IMR-90 (cell line): ENCODE data around the gene MEN1. TPM values are rescaled to one million over a fixed set of nuclear protein-coding genes. Genes with fewer than 3 reads are reported as not detected.
A peak's percentile ranks its signal among the peaks of the same experiment; 100 is the strongest.

Experiments used
- ATAC-seq: fragments of 200-7000 bp; cut with Tn5 transposase; 2 replicates; pipeline ENCODE4 v1.9.1; 2020; ENCODE audit warnings: low read depth, mild to moderate bottlenecking, moderate library complexity
- BruUV-seq: library from RNA; stranded (reverse); fragments of 400-500 nt; replicated peaks from 2 replicates; lab custom pipeline; 2021; lab: Mats Ljungman, UMichigan
- CTCF ChIA-PET: fragments of 300-600 bp; formaldehyde crosslinking; extraction: SDS; loops from one replicate; lab custom pipeline; 2021; ENCODE audit warnings: antibody characterized with exemption; lab: Yijun Ruan, JAX
- POLR2A ChIA-PET: fragments of 300-600 bp; sonication (Branson Sonifier 250); formaldehyde crosslinking; loops from one replicate; lab custom pipeline; 2022; ENCODE audit warnings: antibody characterized with exemption; ENCODE audit not compliant: unreplicated experiment; lab: Charles Lee
- DNase-seq: peaks from one replicate; pipeline ENCODE4 v3.0.0; 2013
- H2AFZ ChIP-seq: replicated peaks from 2 replicates; pipeline ENCODE3; 2013; ENCODE audit warnings: low read length, mild to moderate bottlenecking; ENCODE audit not compliant: poor library complexity
- H2AK5ac ChIP-seq: 2 replicates; pipeline ENCODE4 v1.6.1; 2013; ENCODE audit warnings: low read depth, low read length, inconsistent platforms
- H2AK9ac ChIP-seq: replicated peaks from 2 replicates; pipeline ENCODE3; 2013; ENCODE audit warnings: mild to moderate bottlenecking, low read depth, low read length, moderate library complexity; ENCODE audit not compliant: poor library complexity
- H2BK120ac ChIP-seq: 2 replicates; pipeline ENCODE4 v1.6.1; 2013; ENCODE audit warnings: low read depth, low read length, inconsistent platforms
- H2BK15ac ChIP-seq: 3 replicates; pipeline ENCODE4 v1.6.1; 2013; ENCODE audit warnings: low read depth, low read length, inconsistent platforms
- H2BK20ac ChIP-seq: 2 replicates; pipeline ENCODE4 v1.6.1; 2013; ENCODE audit warnings: low read depth, mild to moderate bottlenecking, inconsistent platforms, low read length, moderate library complexity
- H2BK5ac ChIP-seq: 2 replicates; pipeline ENCODE4 v1.6.1; 2013; ENCODE audit warnings: mild to moderate bottlenecking, low read depth, low read length, inconsistent platforms; ENCODE audit not compliant: poor library complexity, severe bottlenecking
- H3K14ac ChIP-seq: replicated peaks from 2 replicates; pipeline ENCODE4 v1.6.1; 2013; ENCODE audit warnings: low read depth, low read length, inconsistent platforms
- H3K18ac ChIP-seq: 2 replicates; pipeline ENCODE4 v1.6.1; 2013; ENCODE audit warnings: low read depth, low read length, control low read depth
- H3K23ac ChIP-seq: 2 replicates; pipeline ENCODE4 v1.6.1; 2013; ENCODE audit warnings: low read depth, low read length, inconsistent platforms
- H3K27ac ChIP-seq: 2 replicates; pipeline ENCODE4 v1.5.1; 2013; ENCODE audit warnings: mild to moderate bottlenecking, control low read depth, low read length; ENCODE audit not compliant: insufficient read depth
- H3K27me3 ChIP-seq: 2 replicates; pipeline ENCODE4 v1.6.1; 2013; ENCODE audit warnings: low read length; ENCODE audit not compliant: control insufficient read depth, insufficient read depth
- H3K36me3 ChIP-seq: 2 replicates; pipeline ENCODE4 v1.6.1; 2013; ENCODE audit warnings: low read length, mixed read lengths; ENCODE audit not compliant: control insufficient read depth, insufficient read depth
- H3K4ac ChIP-seq: 2 replicates; pipeline ENCODE4 v1.6.1; 2013; ENCODE audit warnings: low read depth, low read length, inconsistent platforms
- H3K4me1 ChIP-seq: 2 replicates; pipeline ENCODE4 v1.6.1; 2013; ENCODE audit warnings: low read length, mixed read lengths; ENCODE audit not compliant: control insufficient read depth, insufficient read depth
- H3K4me2 ChIP-seq: 2 replicates; pipeline ENCODE4 v1.6.1; 2013; ENCODE audit warnings: low read depth, mild to moderate bottlenecking, control low read depth, low read length, moderate library complexity
- H3K4me3 ChIP-seq: 2 replicates; pipeline ENCODE4 v1.5.1; 2013; ENCODE audit warnings: low read depth, mild to moderate bottlenecking, control low read depth, low read length, moderate library complexity; ENCODE audit not compliant: insufficient read depth
- H3K56ac ChIP-seq: 2 replicates; pipeline ENCODE4 v1.6.1; 2013; ENCODE audit warnings: low read length, inconsistent platforms; ENCODE audit not compliant: insufficient read depth; ENCODE audit errors: extremely low read depth
- H3K79me1 ChIP-seq, 2 experiments: 2 replicates each; pipeline ENCODE4 v1.6.1; 2013; ENCODE audit warnings: low read length in 2 of 2, inconsistent platforms in 1 of 2, low read depth in 1 of 2
- H3K9ac ChIP-seq: 2 replicates; pipeline ENCODE4 v1.6.1; 2013; ENCODE audit warnings: low read depth, low read length, control low read depth
- H3K9me1 ChIP-seq: 2 replicates; pipeline ENCODE4 v1.6.1; 2013; ENCODE audit warnings: low read length, inconsistent platforms; ENCODE audit not compliant: insufficient read depth
- H3K9me3 ChIP-seq: 2 replicates; pipeline ENCODE4 v1.6.1; 2013; ENCODE audit warnings: low read length; ENCODE audit not compliant: control insufficient read depth, insufficient read depth
- H4K20me1 ChIP-seq: 2 replicates; pipeline ENCODE4 v1.6.1; 2013; ENCODE audit warnings: low read length, inconsistent platforms; ENCODE audit not compliant: insufficient read depth
- H4K5ac ChIP-seq: 2 replicates; pipeline ENCODE4 v1.6.1; 2013; ENCODE audit warnings: mild to moderate bottlenecking, low read depth, low read length, control low read depth
- H4K8ac ChIP-seq, 2 experiments: 2 replicates each; pipeline ENCODE4 v1.6.1; 2013; ENCODE audit warnings: low read depth in 2 of 2, low read length in 2 of 2, control low read depth in 1 of 2, inconsistent platforms in 1 of 2
- H4K91ac ChIP-seq: 2 replicates; pipeline ENCODE4 v1.6.1; 2013; ENCODE audit warnings: low read depth, low read length, inconsistent platforms; ENCODE audit not compliant: insufficient read depth
- CHD1 ChIP-seq: IDR thresholded peaks from 2 replicates; pipeline ENCODE4 v1.6.1; 2012; ENCODE audit warnings: low read depth, low read length, improper control_type of control experiment
- SMC3 ChIP-seq: fragments of 150-350 bp; IDR thresholded peaks from 2 replicates; pipeline ENCODE4 v1.6.1; 2016; ENCODE audit warnings: low read depth, mild to moderate bottlenecking, antibody characterized with exemption, low read length, moderate library complexity
- WGBS, 2 experiments: methylation state at CpG; one replicate each; pipeline versions ENCODE4 v1.1.5 to v1.1.7; 2013; ENCODE audit warnings: missing lambda C conversion rate in 2 of 2; ENCODE audit not compliant: insufficient read length in 1 of 2; ENCODE audit errors: extremely low coverage in 2 of 2; 5-methylcytosine and 5-hydroxymethylcytosine counted together
- dilution Hi-C: fragments of 300-500 bp; cut with HindIII; formaldehyde crosslinking; loops from one replicate; pipeline ENCODE4 v1.14.3; 2018; ENCODE audit warnings: low sequenced_read_pairs; ENCODE audit not compliant: unreplicated experiment
- in situ Hi-C: fragments of 300-500 bp; cut with MboI; formaldehyde crosslinking; loops from 3 replicates; pipeline ENCODE4 v1.14.3; 2019; ENCODE audit warnings: low sequenced_read_pairs, inconsistent platforms, mixed read lengths
- intact Hi-C: fragments of 100-400 bp; cut with micrococcal nuclease; formaldehyde crosslinking; loops from 2 replicates; pipeline ENCODE4 v1.10.0; 2022
- polyA plus RNA-seq, 3 experiments: library from polyadenylated mRNA; depleted of rRNA; stranded (reverse); fragments of >200 nt; gene quantifications; 2 replicates each; pipeline ENCODE4 v1.2.3, GENCODE V29; 2012; ENCODE audit warnings: low replicate concordance in 1 of 3
- total RNA-seq: library from RNA; depleted of rRNA; stranded (reverse); fragments of >200 nt; gene quantifications from 2 replicates; pipeline ENCODE4 v1.2.3, GENCODE V29; 2012

The MEN1 gene
- total and polyA plus RNA-seq, 2 of the 4 experiments (the other 2 are of a cell fraction) = 8.8 to 35.7 TPM

- in situ Hi-C loops (no loop called here), dilution Hi-C loops (no loop called here), intact Hi-C loops (no loop called here)
- Histone ChIP-seq H3K18ac (no peak overlapping the region), H3K4me2 (peak overlapping the region; percentile 27), H2BK15ac (peak overlapping the region; percentile 5; the same call in 1 of the 3 replicates), H3K56ac (no peak overlapping the region), H4K91ac (peak overlapping the region; percentile 50; the same call in 1 of the 2 replicates), H4K5ac (peak overlapping the region; percentile 60), H4K8ac (peak overlapping the region; percentile 93), H3K9me1 (peaks cover 13% of the 10 kb centered on the region), H3K9ac (no peak overlapping the region), H2BK5ac (no peak overlapping the region), H2BK20ac (no peak overlapping the region), H2AK5ac (no peak overlapping the region), H3K27me3 (no peaks in the 10 kb centered on the region; the same call in 1 of the 2 replicates), H3K4ac (0 out of 2 replicates have a peak overlapping the region, but pooled peaks have one; percentile 63), H3K14ac (no peak overlapping the region), H3K27ac (no peak overlapping the region), H3K9me3 (no peaks in the 10 kb centered on the region), H3K79me1 (peaks cover 0 to 29% of the 10 kb centered on the region in 2 experiments; a peak in 3 of 4 replicates), H2BK120ac (no peak overlapping the region), H3K23ac (no peak overlapping the region), H3K4me3 (peak overlapping the region; percentile 11), H2AK9ac (no peak overlapping the region), H2AFZ (peak overlapping the region; percentile 92), H3K36me3 (peaks cover 10% of the 10 kb centered on the region), H3K4me1 (peaks cover 5% of the 10 kb centered on the region), H4K20me1 (no peaks in the 10 kb centered on the region)
- no peak for DNase-seq
- ATAC-seq = peak; percentile 3
- ChIA-PET POLR2A (interaction anchor here (0.6 kb wide), 1 partner anchor 8 kb away, joined by 6 read pairs; the partner anchor contains the start of gene MAP4K2), CTCF (no interaction called here)
- WGBS, 2 experiments = no CpG with 5 or more reads among the region's 17 CpGs
- TF ChIP-seq SMC3 (no peak), CHD1 (no peak)
- BruUV-seq = no TSS peak
These were observed 531 bp upstream of the MEN1 start for GRCh38 chr11:64810891-64811272.
